HG02884 (cell line): ENCODE results near the gene ACADSB.

Experiments
- ATAC-seq: cut with Tn5 transposase; IDR thresholded peaks from one replicate; pipeline ENCODE4 v1.9.1; 2021; ENCODE audit warnings: mild to moderate bottlenecking, moderate library complexity; ENCODE audit not compliant: unreplicated experiment

The ACADSB gene

GRCh38 chr10:123096452-123096851 lies 87.6 kb downstream of the ACADSB start:
- no peak for ATAC-seq

GRCh38 chr10:123097039-123097438 lies 88.2 kb downstream of the ACADSB start:
- no peak for ATAC-seq

- no peak for ATAC-seq
These were observed 91.4 kb downstream of the ACADSB start for GRCh38 chr10:123100030-123100762.

GRCh38 chr10:123101872-123102271 lies 93.1 kb downstream of the ACADSB start:
- no peak for ATAC-seq

- ATAC-seq: no peak
These were observed 93.9 kb downstream of the ACADSB start for GRCh38 chr10:123102673-123103072.

- ATAC-seq: no peak
These were observed 95.1 kb downstream of the ACADSB start for GRCh38 chr10:123103944-123104343.
